GM19351 (cell line): ENCODE results near the gene NGLY1.

Source experiments
- ATAC-seq: cut with Tn5 transposase; IDR thresholded peaks from one replicate; pipeline ENCODE4 v1.9.1; 2021; ENCODE audit warnings: mild to moderate bottlenecking, moderate library complexity; ENCODE audit not compliant: unreplicated experiment

Gene NGLY1

DNA sequence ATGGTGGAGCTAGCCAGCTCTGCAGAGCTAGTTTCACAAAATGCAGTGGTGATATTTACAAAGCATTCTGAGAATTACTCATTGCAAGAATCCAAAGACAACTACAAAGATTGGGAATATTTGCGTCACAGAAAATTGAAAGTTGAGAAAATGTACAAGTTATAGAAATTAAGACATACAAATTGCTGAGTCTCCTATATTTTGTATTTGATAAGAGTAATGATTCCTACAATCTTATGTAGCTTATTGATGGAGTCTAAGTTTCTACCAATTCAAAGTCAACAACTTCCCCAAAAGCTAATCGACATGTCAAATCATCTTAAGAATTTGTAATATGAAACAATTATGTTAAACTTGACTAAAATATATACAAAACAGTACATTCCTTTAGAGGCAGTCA is 72.2 kb downstream of the NGLY1 start:
- ATAC-seq, result no peak

DNA sequence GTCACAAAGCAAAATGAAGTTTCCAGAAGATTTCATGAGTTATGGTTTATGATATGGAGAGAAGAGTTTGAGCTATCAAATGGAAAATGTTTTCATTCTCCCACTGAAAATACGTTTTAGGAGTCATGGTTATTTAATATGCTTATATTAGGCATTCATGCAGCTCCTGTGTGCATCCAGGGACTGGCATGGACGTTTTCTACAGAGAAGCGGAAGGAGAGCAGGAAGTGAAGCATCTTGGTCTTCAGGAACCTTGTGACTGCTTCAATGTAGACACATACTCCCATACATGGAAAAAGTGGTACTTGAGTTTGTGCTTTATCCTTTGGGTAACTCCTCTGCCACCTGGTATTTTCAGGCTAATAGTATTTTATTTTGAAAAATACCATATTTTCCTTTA is 75.2 kb downstream of the NGLY1 start:
- no peak for ATAC-seq

DNA sequence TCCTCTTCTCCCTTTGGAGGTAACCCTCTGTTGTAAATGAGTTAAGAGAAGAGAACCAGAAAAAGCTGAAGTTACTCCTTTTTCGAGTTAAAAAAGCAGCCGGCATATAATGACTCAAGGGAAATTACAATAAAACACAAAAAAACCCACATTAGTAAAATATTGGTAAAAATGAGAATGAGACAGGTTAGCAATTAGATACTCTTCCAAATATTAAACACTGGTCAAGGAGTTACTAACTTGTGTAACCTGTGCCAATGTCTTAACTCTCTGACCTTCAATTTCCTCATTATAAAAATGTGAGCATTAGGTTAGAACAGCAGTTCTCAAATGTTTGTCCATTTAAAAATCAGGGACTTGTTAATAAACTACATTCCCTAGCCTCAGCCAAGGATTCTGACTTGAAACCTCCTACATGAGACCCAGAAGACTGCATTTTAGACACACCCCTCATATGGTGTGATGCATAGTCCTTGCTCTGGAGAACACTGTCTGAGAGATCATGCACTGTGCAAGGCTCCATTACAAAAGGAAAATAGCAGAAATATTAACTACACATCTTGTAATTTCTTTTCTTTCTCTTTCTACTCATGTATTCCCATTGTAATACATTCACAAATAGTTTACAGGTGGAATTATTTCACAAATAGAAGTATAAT is 75.8 kb downstream of the NGLY1 start:
- ATAC-seq, result no peak

DNA sequence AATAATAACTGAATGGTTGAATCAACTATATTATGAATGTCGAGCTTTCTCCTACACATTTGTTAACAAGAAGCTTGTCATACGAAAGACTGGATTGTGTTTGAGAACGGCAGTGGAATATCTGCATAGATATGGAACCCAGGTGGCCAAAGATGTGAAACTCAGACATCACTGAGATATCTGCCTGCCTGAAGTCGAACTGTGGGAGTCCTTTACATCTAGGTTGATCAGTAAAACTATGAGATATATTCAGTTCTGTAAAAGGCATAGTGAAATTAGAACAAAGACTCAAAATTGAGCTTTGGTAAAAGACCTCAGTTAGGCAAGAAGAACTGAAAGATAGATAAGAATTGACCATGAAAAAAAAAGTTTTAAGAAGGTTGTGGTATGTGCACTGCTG is 77.0 kb downstream of the NGLY1 start:
- no peak for ATAC-seq

DNA sequence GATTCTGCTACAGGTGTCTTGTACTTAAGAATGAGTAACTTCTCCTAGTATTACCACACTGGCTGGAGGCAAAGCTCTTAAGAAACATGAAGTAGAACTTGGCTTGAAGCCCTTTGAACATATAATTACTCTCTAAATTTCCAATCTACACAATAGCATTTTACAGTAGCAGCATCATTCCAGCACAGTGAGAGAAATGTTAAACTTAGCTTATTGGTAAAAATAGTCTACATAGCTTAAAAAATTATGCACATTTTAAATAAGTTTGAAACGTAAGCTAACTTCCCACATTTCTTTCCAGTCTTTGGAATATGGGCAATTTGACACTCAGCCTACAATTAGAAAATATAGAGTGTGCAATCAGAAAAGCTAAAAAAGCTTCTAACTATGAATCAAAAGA is 85.7 kb downstream of the NGLY1 start:
- ATAC-seq, result no peak

DNA sequence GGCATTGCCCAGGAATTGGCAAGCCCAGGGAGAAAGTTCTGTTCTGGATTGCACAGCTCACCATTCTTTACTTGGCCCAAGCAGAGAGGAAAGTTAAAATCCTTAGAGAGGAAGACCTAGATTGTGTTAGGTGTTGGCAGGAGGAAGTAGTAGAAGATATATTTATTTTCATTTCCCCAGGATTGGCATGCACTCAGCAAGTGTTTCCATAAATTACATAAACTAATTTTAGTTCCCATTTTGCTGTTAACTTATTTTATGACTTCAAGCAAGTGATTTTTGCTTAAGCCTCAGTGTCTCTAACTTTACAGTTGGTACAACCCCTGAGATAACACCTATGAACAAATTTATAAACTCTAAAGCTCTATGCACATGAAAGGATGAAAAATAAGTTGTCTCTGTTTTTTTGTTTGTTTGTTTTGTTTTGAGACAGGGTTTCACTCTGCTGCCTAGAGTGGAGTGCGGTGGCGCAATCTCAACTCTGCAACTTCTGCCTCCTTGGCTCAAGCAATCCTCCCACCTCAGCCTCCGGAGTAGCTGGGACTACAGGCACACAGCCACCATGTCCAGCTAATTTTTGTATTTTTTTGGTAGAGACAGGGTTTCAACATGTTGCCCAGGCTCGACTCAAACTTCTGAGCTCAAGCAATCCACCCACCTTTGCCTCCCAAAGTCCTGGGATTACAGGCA is 87.4 kb downstream of the NGLY1 start:
- ATAC-seq, result no peak

DNA sequence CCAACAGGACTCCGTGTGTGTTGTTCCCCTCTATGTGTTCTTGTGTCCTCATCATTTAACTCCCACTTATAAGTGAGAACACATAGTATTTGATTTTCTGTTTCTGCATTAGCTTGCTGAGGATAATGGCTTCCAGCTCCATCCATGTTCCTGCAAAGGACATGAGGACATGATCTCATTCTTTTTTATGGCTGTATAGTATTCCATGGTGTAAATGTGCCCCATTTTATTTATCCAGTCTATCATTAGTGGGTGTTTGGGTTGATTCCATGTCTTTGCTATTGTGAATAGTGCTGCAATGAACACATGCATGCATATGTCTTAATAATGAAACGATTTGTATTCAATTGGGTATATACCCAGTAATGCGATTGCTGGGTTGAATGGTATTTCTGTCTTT is 90.0 kb downstream of the NGLY1 start:
- no peak for ATAC-seq

DNA sequence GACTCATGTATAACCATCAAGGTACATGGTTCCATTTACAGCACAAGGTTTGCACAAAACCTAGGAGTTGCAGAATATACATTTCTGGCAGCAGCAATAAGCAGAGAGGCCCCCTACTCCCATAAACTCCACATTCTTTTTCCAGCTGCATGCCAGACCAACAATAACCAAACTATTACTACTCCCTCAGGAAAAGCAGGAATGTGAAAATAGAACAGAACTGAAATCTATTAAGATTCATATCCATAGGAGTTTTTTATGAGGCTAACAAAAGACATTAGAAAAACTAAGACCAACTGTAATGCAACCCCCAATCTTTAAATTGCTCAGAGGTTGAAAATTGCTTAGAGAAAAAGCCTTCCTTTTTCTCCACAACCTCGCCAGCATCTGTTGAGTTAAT is 90.9 kb downstream of the NGLY1 start:
- no peak for ATAC-seq

DNA sequence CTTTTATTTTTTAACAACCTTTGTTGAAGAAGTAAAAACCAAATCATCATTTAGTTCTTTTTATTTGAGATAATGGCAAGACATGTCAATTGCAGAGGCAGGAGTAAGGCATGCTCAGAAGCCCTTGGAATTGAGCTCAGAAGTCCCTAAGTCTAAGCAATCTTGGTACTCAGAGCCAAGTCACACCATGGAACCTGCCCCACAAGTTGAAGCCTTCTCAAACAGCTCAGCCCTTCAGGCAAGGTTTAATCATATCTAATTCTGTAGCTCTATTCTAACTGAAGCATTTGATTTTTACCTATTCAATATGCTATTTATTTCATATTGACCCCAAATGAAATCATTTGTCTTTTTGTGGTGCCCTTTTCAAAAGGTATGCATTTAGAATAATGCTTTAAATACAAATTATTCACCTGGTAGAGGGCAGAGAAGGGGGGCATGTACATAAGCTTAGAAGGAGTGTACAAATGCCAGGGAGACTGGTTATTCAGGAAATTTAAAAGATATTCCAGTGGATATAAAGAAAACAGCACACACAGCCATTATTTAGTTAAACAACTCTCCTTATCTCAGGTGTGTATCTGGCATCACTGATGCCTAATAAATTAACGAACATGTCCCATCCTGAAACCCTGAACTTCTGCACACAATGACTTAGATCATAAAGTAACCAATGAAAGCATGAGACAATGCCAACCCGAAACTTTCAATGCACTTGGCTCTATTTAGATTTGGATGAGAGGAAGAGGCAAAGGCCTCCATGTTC is 92.3 kb downstream of the NGLY1 start:
- no peak for ATAC-seq

DNA sequence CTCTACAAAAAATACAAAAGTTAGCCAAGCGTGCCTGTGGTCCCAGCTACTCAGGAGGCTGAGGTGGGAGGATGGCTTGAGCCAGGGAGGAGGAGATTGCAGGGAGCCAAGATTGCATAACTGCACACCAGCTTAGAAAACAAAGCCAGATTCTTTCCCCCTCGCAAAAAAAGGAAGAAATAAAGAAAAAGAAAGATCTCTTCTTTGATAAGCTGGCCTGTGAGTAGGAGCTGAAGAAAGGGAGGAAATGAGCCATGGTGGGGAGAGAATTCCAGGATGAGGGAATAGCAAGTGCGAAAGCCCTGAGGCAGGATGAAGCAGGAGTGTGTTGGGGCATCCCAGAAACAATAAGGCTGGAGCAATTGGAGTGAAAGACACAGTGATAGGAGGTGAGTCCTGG is 94.0 kb downstream of the NGLY1 start:
- ATAC-seq, result no peak

DNA sequence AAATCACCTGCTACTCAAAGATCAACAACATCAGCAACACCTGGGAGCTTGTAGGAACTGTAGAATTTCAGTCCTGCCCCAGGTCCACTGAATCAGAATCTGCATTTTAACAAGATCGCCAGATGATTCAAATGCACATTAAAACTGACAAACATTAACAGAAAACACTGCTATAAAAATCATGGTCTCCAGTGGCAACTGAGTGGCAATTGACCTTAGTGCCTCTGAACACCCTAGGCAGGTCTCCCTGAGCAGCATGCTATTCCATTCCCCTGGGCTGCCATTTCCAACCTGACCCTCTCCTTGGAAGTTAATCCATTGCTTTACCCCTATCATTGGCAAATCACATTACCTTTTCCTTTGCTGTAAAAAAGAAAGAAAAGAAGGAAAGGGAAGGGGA is 95.5 kb downstream of the NGLY1 start:
- no peak for ATAC-seq

DNA sequence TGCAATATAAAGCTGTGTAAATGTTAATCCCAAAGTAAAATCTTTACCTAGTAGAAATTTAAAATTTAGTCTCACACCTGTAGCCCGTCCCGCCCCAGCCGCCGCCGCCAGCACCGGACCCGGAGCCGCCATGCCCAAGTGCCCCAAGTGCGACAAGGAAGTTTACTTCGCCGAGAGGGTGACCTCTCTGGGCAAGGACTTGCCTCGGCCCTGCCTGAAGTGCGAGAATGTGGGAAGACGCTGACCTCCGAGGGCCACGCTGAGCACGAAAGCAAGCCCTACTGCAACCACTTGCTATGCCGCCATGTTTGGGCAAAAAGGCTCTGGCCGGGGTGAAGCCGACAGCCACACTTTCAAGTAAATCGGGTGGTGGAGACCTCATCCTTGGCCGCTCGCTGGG is 96.5 kb downstream of the NGLY1 start:
- ATAC-seq, result no peak

DNA sequence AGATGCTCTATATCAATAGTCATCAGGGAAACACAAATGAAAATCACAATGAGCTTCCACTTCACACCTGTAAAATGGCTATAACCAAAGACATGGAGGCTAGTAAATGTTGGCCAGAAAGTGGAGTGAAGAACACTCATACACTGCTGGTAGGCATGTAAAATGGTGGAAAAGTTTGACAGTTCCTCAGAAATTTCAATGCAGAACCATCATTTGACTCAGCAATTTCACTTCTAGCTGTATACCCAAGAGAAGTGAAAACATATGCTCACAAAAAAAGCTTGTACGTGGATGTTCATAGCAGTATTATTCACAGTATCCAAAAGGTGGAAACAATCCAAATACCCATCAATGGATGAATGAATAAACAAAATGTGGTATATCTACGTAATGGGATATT is 99.4 kb downstream of the NGLY1 start:
- ATAC-seq, result no peak

DNA sequence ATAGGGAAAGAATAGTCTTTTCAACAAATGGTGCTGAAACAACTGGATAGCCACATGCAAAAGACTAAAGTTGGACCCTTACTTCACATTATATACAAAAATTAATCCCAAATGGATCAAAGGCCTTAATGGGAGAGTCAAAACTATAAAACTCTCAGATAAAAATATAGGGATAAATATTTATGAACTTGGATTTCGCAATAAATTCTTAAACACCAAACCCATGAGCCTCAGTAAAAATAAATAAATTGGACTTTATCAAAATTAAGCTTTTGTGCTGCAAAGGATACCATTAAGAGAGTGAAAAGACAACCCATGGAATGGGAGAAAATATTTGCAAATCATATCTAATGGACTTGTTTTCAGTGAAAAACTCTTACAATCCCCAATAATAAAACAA is 99.8 kb downstream of the NGLY1 start:
- ATAC-seq, result no peak

DNA sequence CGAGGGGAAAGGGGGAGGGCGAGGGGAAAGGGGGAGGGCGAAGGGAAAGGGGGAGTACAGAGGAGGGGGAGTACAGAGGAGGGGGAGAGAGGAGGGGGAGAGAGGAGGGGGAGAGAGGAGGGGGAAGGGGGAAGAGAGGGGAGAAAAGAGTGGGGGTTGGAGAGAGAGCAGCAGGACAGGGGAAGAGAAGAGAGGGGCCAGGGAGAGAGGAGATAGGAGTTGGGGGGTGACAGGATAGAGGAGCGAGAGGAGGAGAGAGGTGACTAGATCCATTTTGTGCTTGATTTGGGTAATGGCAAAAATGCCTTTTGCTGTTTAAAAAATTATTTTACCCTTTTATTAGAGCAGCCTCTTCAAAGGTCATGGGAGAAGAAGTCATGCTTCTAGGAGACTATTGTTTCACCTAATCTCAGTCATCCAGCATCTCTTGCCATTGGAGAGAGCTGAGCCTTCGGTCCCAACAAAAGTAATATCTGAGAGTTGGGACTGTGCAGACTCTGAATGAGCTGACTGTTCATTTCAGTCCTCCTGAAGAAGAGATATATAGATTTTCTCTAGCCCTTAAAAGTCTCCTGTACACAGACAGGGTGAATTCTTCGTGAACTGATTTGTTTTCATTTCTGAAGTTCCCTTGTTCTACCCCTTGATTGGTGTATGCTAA is 103.5 kb downstream of the NGLY1 start:
- no peak for ATAC-seq

DNA sequence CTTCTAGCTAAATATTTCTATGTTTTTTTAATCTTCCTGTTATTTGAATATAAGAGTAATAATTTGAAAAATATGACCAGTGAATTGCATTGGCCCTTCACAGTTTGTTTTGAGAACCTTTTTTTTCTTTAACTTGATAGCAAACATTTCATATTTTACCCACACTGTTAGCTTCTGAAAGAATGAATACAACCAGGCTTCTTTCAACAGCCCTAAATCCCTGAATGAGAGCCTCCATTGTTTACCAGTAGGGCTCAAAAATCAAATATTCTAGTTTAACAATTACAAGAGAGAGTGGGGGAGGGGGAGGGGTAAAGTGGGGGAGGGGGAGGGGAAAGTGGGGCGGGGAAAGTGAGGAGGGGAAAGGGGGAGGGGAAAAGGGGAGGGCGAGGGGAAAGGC is 104.1 kb downstream of the NGLY1 start:
- no peak for ATAC-seq

DNA sequence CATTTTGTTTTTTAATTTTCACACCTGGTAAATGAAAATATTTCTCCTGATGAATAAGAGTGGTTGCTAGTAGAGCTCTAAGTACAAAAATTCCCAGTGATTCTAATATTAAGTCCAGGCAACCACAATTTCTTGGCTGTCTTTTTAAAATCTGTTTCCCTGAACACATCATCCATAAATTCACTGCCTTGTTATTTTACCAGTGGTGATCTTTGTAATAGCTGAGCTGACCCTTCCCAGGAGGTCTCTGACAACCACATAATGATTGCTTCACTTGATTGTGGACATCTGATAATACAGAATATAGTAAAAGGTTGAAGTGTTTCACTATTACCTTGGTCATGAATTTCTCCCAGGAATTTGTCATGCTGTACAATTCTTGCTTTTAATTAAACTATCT is 104.7 kb downstream of the NGLY1 start:
- ATAC-seq, result no peak

DNA sequence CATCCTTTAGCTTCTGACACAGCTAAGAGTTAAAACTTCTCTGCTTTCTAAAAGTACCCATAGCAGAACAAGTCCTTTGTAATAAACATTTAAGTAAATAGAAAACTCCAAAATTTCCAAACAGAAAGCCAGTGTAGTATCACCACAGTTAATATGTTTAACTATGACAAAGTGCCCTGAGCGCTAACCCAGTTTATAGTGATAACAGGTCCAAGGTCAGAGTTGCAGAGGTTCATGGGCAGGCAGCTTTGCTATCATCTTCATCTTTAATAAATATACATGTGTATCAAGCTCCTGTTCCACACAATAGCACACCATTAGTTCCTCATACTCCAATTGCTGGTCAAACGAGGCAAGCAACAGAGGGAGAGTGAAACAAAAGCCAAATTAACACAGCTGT is 106.1 kb downstream of the NGLY1 start:
- ATAC-seq, result no peak

DNA sequence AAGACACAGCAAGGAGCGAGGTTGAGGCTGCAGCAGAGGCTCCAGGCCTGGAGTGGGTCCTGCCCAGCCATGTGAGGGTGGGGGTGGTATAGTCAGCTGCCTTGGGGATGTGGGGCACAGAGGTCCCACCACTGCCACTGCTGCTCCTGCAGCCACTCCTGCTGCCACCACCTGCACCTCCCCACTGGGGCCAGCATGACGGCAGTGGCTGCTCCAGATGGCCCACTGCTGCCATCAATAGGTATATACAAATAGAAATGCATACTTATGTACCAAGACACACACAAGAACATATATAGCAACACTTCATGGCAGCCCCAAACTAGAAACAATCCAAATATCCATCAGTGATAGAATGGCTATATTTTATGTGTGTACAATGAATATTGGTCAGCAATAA is 108.6 kb downstream of the NGLY1 start:
- no peak for ATAC-seq

DNA sequence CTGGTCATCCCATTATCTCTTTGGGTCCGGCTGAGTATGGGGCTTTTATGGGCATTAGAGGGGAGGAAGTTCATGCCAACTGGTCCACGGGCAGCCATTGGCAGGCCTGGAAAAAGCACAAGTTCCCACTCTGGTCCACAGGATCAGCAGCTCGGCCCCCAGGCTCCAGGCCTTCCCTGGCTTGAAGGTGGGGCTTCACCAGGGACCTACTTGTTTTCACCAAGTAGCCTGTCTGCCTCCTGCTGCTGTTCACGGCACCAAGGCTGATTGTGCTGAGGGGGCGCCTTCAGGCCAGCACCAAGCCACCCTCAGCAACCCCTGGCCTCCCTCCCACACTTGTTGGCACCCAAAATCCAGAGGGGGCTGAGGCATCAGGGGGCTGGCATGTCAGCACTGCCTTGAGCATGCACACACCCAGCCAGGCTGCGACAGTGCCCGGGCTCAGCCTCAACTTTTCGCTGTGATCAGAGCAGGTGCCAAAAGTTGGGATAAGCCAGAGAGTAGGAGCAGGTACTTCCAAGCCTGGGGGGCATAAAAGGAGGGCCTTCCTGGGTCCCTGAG is 109.4 kb downstream of the NGLY1 start:
- no peak for ATAC-seq
